Activated naive CD4-positive, alpha-beta T cell treated with Interleukin-2 at 50 U/mL for 16 hours (primary cell): ENCODE measurements around the gene PLA2G7.
"Not testable (repeated sequence)": the region's sequence is repeated elsewhere in the genome, so short reads cannot be mapped to it uniquely, and the experiment has no call there.

Source experiments
- DNase-seq: peaks from one replicate; pipeline ENCODE4 v3.0.0-alpha.2; 2020

The PLA2G7 gene

DNA sequence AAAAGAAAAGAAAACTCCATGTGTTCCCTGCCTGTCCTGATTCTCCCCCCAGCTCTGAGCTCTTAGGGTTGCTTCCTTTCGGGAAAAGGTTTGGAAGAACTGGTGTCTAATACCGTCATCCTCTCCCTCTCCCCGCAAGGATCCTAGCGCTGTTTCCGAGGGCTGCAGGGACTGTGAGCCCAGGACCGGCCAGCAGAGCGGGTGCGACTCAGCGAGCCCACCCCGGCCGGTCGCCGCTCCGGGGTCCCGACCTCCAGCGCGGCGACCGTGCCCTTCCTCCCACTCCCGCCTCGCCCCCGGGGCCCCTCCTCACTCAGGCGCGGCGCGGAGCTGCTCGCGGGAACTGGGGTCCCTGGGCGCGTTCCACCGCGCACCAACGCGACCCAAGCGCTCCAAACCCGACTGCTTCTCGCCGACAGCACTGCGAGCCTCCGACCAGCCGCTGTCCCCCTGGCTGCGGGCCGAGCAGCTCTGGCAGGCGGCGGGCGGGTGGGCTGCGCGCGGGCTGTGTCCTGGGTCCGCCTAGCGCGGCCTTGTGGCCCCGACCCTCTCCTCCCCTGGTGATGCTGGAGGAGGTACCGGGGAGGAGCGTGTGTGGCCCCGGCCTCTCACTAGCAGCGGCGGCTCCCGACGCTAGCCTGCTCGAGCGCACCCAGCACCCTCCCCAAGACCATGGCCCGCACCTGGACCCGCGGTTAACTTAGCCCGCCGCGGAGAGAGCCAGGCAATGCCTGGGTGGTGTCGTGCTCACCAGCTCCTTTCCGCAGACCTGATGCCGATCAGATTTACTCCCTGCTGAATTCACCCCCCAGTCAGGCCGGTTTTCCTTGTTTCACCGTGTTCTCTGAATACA, at the start of gene PLA2G7:
PLA2G7 (minus strand) TSS at position 509 of the 853 bp plus-strand sequence. CDS start 12,484 bp downstream, outside the sequence.
- DNase-seq: no peak

DNA sequence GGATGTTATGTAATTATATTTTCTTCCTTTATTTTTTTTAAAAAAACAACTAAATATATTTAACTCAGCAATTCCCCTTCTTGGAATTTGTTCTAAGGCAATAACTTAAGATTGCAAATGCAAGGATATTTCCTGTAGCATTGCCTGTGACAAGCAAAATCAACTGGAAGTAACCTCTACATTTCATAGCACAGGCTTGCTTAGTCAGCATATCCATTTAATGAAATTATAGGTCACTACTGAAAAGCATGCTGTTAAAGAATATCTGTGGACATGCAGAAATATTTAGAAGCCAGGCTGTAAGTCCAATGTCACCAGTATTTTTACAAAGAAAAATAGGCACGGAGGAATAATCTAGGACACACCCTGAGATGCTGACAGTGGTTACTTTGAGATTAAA, 49.4 kb upstream of the PLA2G7 start:
- DNase-seq: no peak

DNA sequence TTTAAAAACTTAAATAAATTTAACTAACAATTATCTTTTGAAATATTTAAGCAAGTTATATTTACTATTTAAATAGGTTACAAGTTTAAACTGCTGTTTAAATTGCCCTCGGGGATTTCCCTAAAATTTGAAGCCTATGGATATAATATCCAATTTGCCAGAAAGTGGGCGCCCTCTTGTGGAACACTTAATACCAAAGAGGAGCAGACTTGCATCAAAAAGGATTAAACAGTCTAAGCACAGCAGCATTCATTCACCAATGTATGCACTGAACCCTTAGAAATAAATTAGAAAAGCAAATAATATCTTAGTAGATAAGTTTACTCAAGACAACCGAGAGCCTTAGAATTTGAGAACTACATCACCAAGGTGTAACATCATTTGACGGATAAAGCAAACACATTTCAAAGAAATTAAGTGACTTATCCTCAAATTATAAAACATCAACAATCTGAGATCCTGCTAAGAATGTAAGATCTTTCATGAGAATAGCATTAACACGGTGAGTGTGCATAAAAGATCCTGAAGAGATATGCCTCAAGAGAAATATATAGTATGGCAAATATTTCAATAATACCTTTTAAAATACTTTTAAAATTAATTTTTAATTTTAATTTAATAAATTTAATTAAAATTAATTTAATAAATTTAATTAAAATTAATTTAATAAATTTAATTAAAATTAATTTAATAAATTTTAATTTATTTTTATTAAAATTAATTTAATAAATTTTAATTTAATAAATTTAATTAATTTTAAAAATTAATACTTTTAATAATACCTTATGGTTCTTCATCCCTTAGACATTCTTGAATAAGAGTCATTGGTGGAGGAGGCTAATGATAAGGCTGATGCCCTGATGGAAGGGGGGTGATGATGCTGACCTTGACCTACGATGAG, 46.6 kb upstream of the PLA2G7 start:
- no peak for DNase-seq

DNA sequence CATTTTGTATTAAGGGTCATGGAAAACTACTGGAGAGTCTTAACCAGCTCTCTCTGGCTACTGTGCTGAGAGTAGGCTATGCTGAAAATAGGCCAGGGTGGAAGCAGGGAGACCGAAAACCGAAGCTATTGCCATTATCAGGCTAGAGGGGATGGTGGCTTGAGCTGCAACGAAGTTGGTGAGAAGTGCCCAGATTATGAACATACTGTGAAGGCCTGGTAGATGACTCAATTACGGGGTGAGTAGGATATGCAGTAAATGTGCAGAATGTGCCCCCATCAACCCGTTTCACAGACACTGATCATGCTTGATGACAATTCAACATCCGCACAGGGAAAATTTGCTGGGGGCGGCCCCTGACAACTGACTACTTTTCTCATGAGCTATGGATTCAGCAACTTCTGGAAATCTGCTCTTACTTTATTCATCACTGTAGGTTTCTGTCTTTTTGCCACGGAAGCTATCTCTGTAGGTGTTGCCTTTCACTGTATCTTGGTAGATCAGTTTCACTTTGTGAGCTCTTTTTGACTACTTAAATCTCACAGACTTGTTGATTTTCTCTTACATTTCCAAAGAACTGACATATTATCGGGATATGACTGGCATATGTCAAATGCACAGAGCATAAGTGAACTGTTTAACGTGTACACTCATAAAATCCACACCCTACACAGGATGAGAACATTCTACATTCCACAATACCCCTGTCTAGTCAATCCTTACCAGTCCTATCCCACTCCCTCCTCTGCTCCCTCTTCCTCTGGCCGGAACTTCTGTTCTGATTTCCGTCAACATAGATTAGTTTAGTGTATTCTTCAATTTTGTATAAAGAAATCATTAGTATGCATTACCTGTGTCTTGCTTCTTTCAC, 42.5 kb upstream of the PLA2G7 start:
- no peak for DNase-seq

DNA sequence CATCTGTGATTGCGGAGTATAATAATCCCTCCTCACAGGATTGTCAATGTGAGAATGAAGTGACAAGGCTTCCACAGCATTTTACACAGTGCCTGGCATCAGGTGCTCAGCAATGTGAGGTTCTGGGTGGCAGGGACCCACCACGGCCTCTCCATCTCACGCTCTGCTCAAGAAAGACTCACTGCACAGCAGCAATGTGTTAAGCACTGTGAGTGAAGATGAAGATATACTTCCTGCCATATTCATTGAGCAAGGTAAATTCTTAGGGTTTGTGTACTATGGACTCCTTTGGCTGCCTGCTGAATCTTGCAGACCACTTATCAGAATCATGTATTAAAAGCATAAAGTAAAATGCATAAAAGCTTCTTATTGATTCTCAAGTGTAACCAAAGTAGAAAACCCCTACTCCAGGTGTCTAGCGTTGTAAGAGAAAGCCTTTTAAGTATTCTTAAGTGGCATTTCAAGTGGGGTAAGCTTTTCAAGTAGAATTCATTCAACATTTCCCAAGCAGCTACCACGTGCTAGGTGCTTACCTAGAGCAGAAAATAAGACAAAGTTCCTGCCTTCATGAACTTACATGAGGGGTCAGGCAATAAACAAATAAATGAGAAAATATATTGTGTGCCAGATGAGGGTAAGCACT, 41.0 kb upstream of the PLA2G7 start:
- DNase-seq: no peak

DNA sequence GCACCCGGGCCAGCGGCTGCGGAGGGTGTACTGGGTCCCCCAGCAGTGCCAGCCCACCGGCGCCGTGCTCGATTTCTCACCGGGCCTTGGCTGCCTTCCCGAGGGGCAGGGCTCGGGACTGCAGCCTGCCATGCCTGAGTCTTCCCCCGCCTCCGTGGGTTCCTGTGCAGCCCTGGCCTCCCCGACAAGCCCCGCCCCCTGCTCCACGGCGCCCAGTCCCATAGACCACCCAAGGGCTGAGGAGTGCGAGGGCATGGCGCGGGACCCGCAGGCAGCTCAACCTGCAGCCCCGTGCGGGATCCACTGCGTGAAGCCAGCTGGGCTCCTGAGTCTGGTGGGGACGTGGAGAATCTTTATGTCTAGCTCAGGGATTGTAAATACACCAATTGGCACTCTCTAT, 39.6 kb upstream of the PLA2G7 start:
- DNase-seq: not testable (repeated sequence)

DNA sequence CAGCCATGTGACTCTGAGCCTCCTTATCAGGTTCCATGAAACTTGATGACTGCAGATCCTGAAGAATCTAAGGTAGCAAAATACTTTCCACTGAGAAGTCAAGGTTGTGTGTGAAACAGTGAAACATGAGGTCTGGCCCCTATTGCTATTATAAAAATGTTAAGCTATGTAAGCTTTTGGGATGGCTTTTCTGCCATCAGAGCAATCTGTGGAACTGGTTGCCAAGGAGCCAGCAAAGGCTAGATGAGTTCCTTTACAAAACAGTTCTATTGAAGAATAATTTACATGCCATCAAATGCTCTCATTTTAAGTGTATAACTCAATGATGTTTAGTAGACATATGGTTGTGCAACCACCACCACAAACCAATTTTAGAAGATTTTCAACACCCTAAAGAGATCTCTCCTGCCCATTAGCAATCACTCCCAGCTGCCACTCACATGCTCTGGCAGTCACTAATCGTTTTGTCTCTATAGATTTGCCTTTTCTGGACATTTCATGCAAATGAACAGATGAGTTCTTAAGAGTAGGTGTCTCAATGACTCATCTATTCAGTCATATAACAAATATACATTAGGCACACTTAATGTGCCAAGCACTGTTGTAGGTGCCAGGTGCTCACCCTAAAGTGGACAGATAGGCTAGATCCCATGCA, 38.2 kb upstream of the PLA2G7 start:
- no peak for DNase-seq

DNA sequence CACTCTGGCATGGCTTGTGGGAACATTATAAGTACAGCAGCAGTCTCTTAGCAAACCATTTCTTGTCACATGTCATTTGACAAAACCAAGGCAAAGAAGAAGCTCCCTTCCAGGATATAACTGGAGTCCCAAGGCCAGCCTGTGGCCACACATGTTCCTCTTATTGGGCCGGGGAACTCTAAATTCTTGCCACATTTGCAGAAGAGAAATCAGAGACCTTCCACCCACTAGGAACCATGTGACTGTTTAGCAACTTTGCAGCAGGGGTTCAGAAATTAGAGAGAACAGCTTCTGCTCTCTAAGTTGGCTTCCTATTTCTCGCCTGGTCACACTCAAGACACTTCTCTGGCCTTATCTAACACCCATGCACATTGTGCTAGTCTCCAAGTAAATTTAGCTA, 37.6 kb upstream of the PLA2G7 start:
- DNase-seq: no peak

DNA sequence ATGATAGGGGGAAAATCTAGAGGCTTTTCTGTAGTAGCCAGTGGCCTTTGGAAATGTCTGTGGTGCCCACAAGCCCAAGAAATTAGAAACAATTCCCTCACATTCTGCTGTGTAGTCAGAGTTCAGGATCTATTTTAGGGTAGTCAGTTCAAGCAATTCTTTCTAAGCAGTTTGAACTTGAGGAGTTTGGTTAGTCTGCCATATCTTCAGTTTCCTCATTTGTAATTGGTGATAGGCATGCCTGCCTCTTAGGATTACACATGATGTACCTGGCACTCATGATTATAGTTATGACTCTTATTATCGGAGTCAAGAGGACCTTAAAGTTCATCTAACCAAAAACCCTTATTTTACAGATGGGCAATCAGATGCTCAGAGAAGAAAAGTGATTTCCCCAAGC, 36.8 kb upstream of the PLA2G7 start:
- DNase-seq: no peak

DNA sequence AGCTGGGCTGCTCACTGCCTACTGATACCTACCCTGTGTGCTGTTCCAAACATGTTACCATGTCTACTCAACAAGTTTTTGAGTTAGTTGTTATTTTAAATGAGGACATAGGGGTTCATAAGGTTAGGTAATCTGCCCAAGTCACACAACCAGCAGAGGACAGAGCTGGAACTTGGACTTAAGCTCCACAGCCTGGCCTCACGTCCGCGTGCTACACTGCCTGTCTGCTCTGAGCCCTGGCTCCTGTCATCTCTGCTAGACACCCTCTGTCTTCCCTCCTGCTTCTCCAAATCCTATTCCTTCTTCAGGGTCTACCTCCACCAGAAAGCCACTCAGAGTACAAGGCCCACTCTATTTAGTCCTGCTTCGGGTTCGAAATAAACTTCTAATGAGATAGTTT, 29.8 kb upstream of the PLA2G7 start:
- DNase-seq: no peak

DNA sequence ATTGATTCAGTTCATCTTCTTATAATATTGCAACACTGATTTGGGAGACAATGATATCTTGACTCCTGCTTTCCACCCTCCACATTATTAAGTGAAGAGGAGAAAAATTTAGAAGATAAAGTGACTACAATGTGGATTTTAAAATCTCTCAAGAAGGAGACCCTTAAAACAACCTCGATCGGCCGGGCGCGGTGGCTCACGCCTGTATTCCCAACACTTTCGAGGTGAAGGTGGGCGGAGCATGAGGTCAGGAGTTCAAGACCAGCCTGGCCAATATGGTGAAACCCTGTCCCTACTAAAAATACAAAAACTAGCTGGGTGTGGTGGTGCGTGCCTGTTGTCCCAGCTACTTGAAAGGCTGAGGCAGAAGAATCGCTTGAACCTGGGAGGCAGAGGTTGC, 29.1 kb upstream of the PLA2G7 start:
- DNase-seq: not testable (repeated sequence)

DNA sequence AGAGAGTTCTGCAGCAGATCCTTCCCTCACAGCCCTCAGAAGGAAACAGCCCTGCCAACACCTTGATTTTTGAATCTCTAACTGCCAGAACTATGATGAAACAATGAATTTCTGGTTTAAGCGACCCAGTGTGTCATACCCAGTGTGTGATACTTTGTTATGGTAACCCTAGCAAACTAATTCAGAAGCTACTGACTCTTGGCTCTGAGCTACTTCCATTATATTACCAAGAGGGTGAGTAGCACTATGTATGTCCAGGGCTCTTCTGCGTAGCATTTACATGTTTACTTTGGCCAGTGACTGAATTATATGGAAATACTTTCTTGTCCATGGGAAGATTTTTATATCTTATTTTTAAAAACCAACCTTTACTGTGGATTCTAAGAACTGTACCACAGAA, 28.3 kb upstream of the PLA2G7 start:
- no peak for DNase-seq

DNA sequence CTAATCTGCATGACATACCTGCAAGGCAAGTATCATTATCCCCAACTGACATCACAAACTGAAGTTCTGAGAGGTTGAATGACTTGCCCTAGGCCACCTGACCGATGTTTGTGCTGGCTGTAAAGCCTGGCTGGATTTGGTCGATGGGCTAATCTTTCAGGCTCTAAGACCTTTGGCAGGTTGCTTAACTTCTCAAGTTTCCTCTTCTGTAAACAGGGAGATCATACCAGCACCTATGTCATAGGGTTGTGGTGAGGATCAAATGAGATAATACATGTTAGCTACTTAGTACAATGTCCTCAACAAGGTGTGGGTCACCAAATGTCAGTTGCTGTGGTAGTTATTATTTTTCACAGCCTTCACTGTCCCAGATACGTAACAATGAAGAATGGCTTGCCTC, 25.8 kb upstream of the PLA2G7 start:
- no peak for DNase-seq

DNA sequence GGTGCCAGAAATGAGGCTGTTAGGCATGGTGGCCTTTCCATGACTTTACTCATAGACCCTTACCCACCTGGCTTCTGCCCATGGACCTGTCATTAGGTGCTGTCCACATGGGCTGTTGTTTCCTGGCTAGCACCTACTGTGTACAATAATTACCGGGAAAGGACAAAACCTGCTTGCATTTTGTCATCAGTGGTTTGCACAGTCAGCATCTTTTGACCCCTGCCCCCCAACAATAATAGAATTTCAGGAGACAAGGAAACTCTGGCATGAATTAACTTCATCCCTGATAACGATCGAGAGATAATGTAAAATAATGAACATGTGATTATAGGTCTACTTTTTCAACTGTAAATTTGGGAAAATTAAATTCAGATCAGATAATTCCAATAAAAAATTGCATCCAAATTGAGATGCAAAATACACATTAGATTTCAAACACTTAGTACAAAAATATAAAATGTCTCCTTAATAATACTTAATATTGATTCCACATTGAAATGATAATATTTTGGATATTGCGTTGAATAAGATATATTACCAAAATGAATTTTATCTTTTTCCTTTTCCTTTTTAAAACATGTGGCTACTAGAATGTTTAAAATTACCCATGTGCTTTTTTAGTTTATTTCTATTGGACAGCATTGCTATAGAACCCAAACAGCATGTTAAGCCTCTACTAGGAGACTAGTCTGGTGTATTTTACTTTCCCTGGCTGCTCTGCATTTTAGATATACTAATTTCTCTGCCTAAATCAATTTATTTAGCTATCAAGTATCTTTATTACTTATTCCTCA, 24.0 kb upstream of the PLA2G7 start:
- no peak for DNase-seq

DNA sequence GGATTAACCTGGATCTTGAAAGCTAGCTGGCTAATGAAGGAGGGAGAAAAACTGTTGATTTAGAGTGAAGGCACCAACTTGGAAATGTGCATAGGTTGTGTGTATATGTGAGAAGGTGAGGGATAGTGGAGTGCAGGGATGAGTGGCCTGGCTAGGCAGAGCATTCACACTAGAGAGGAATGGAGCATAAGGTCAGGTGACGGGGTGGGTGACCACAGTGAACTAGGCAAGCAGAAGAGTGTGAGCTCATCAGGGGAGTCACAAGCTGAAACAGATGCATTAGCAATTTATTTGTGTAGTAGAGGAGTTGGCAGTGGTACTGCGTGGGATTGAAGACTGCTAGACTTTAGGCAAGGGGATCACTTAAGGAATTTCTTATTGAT, 22.0 kb upstream of the PLA2G7 start:
- DNase-seq: no peak

DNA sequence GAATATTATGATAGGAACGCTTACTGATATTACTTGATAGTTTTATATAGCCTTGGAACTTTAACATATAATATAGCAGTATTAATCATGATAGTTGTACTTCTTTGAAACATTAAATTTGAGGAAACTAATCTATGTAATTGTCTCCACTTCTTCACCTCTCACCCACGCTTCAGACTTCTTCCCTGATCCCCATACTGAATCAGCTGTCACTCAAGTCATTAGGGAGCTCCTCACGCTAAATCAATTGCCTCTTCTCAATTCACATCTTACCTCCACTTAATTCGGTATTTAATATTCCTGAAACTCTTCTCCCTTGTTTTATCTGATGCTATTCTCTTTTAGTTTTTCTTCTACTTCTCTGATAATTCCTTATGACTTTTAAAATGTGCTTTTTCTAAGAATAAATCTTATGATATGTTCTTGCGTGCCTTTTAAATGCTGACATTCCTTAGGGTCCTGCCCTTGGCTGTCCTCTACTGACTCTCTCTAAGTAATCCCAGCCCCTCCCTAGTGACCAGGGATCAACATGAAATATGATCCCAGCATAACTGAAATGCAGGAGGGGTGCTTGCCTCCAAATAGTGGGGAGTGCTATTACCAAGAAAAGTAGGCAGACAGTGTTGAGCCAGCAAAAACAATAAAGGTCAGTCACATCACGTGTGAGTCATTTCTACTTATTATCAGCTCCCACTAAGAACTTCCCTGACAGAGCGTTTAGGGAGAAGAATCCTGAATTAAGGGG, 21.5 kb upstream of the PLA2G7 start:
- DNase-seq: no peak

DNA sequence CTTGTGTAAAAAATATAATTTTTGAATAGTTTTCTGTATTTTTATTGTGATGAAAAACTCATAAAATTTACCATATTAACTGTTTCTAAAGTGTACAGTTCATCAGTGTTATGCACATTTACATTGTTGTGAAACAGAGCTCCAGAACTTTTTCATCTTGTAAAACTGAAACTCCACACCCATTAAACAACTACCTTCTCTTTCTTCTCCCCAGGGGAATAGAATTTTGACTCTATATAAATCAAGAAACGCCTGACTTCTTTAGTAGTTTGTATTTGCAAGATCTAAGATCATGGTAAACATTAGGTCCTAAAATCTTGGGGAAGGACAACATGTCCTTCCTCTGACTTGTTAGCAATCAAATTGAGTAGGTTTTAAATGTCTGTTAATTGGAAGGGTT, 20.7 kb upstream of the PLA2G7 start:
- no peak for DNase-seq

DNA sequence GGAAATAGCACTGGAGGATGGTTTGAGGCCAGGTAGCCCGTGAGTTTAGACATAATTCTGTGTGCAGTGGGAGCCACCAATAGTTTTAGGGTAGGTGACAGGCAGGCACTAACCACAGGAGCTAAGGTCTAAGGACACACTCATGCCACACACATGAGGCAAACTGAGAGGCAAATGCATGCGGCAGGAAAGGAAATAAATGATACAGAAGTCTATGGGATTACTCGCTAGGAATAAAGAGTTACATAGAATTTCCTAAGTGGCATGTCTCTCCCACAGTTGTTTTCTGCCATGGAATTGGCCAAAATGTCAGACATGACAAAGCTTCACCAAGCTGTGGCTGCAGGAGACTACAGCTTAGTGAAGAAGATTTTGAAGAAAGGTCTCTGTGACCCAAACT, 16.5 kb upstream of the PLA2G7 start:
- DNase-seq: no peak

DNA sequence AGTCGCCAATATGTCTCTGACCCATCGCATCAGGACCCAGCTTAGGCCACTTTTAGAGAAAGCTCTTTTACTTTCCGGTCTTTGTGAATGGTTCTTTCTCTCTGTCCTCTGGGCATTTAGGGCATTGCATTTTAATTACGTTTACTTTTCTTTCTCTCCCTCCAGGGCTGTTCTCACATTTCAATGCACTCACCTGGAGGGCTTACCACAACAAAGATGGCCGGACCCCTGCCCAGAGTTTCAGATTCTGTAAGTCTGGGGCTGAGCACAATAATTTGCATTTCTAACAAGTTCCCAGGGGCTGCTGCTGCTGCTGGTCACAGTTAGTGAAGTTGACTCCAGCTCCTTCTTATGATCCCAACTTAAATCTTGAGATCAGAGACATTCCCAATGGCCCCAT, 14.6 kb upstream of the PLA2G7 start:
- DNase-seq: no peak

DNA sequence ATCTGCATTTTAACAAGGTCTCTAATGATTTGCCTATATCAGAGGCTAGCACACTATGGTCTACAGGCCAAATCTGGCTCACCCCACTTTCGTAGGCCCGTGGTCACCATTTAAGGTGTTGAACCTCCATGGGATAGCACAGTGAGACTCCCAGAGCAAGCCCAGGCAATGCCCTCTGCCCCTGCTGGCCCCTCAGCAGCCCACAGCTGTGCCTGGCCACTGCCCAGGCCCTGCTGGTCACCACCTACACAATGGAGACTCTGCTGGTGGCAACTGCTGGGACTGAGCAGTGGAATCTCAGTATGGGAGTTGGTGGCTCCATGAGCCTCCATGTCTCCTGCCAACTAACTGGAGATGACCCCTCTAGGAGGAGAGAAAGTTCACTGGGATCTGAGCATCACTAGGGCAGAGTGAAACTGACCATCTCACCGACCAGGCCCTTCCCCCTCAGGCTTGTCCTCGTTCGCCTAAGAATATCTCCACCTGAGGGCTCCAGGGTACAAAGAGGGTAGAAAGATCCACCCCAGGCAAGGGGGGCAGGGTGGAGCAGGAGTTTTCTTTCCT, 13.8 kb upstream of the PLA2G7 start:
- DNase-seq: no peak
